C1 segment of cervical spinal cord (tissue), 14 donors: ENCODE results near the gene PDE6D.

Experiments used
- DNase-seq, 14 donors: peaks; one replicate each; lab custom pipeline; 2025; lab: John Stamatoyannopoulos, UW

The PDE6D gene

GRCh38 chr2:231684314-231685223 lies 96.5 kb downstream of the PDE6D start:
- DNase-seq: peak in 12 of 14 donors; percentile 20 to 82 (median 72)

DNA sequence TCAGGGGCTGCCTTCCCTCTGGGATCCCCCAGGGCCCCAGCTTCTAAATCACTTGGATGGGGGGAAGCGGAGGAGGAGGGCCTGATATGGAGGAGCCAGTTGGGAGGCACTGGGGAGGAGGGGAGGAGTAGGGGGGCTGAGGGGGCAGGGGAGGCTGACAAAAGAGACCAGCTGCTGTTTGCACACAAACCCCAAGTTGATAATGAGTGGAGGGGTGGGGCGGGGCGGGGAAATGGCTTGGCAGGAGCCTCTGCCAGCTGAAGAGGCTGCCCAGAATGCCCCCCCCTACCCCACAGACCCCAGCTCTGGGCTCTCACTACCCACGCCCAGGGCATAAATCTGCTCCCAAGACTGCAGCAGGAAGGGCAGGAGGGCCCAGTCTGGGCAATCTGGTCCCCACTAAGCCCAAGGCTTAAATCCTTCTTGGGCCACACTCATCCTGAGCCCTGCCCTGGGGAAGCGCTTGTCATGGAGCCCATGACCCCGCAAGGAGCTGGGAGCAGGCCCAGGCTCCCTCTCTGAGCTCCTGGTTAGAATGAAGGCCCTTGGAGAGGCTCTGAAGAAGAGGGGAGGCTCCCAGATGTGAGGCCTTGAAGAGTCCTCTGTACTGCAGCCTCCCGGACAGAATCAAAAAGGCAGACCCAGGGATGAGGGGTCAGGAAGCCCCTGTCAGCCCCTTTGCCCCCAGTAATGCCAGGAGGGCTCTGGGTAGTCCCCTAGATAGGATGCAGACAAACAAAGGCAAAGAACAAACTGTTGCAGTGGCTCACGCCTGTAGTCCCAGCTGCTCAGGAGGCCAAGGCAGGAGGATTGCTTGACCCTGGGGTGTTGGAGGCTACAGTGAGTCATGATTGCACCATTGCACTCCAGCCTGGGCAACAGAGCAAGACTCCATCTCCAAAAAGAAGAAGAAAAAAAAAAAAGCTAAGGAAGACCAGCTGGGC lies 97.5 kb downstream of the PDE6D start:
- peak in 7 of 14 donors; percentile 51 to 77 (median 60) for DNase-seq

GRCh38 chr2:231682603-231683291 lies 98.3 kb downstream of the PDE6D start:
- peak in 5 of 14 donors; percentile 43 to 69 (median 64) for DNase-seq
